LNCAP (cell line): ENCODE data around the gene CCNL1.

ENCODE experiments used
- TF ChIP-seq, protein P1 (sequence below): fragments of 450-650 bp; IDR thresholded peaks from 2 replicates; pipeline ENCODE4 v1.5.1; 2017; ENCODE audit warnings: mild to moderate bottlenecking

The CCNL1 gene

GRCh38 chr3:157115069-157116006 lies 44.6 kb downstream of the CCNL1 start:
- TF ChIP-seq, protein P1, sequence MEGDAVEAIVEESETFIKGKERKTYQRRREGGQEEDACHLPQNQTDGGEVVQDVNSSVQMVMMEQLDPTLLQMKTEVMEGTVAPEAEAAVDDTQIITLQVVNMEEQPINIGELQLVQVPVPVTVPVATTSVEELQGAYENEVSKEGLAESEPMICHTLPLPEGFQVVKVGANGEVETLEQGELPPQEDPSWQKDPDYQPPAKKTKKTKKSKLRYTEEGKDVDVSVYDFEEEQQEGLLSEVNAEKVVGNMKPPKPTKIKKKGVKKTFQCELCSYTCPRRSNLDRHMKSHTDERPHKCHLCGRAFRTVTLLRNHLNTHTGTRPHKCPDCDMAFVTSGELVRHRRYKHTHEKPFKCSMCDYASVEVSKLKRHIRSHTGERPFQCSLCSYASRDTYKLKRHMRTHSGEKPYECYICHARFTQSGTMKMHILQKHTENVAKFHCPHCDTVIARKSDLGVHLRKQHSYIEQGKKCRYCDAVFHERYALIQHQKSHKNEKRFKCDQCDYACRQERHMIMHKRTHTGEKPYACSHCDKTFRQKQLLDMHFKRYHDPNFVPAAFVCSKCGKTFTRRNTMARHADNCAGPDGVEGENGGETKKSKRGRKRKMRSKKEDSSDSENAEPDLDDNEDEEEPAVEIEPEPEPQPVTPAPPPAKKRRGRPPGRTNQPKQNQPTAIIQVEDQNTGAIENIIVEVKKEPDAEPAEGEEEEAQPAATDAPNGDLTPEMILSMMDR, result no peak

DNA sequence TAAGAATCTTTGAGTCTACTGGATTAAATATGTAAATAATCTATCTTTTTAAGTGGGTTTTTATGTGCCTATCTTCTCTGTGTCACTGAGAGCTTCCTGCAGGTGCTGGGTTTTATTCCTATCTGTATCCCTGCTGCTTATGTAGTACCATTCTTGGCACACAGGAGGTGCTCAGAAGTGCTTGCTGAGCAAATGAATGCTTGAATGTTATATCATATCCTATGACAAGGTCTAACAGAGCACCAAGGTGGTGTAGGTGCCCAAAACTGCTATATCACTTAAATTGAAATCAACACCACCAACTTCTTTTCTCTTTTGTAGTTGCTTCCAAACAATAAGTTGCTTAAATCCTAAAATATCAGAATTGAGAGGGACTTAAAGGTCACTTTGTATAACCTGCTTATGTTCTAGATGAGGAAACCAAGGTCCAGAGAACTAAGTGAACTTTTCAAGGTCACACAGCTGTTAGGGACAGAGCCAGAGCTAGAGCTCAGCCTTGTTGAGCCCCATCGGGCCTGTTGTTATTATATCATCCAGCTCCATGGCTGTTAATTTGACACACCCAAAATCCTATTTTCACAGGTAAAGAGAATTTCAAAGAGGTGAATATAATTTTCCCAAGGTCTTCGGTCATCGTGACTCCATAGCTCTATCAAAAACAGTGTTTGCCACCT lies 46.0 kb downstream of the CCNL1 start:
- TF ChIP-seq, protein P1, result no peak

DNA sequence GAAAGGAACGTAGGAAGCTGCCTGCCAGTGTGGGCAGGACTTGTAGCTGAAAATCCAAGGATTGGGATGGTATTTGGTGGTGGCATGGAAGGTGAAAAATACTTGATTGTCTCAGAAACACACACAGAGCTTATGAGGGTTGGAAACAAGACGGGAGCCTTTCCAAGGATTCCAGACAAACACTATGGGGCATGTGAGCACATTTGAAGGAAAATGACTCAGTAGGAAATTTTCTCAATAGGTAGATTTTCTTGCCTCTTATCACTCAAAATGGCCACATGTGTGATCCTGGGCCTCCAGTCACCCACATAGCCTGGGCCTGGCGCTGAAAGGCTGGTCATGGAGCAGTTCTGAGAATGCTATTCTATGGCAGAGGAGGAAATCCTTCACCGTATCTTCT lies 47.4 kb downstream of the CCNL1 start:
- TF ChIP-seq, protein P1, result no peak

DNA sequence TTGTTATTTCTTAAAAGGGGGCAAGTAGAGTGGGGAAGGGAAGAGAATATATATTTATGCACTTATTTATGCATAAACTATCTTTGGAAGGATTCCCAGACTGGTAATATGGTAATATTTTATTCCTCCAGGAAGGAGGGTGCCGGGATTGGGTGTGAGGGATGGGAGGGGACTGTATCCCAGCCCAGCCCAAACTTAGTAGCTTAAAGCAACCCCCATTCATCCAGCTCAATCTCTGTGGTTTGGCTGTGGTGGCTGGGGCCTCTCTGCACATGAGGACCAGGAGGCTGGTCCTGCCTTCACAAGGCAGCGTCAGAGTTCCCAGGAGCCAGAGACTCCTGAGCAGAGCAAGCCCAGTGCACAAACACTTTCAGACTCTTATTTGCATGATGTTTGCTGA lies 48.4 kb downstream of the CCNL1 start:
- TF ChIP-seq, protein P1, result no peak

DNA sequence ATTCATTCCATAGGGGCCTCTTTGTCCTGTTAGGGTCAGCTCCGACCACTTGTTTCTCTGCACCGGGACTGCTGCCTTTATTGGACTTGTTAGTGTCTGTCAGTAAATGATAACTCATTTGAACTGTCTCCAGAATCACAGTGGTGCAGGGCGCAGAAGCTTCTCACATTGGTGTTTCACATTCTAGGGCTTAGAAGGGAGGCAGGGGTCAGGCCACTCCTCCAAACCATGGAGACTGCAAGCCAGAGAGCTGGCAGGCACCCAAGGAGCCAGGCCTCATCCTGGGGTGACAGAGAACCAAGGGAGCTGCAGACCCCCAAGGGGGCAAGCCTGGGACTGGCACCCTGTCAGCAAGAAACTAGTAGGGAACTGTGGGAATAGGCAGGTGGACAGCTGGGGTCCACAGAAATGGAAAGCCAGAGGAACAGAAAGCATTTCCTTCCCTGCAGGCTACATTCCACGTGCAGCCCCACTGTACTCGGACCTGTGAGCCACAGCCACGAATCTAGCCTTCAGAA lies 49.1 kb downstream of the CCNL1 start:
- TF ChIP-seq, protein P1, result no peak

DNA sequence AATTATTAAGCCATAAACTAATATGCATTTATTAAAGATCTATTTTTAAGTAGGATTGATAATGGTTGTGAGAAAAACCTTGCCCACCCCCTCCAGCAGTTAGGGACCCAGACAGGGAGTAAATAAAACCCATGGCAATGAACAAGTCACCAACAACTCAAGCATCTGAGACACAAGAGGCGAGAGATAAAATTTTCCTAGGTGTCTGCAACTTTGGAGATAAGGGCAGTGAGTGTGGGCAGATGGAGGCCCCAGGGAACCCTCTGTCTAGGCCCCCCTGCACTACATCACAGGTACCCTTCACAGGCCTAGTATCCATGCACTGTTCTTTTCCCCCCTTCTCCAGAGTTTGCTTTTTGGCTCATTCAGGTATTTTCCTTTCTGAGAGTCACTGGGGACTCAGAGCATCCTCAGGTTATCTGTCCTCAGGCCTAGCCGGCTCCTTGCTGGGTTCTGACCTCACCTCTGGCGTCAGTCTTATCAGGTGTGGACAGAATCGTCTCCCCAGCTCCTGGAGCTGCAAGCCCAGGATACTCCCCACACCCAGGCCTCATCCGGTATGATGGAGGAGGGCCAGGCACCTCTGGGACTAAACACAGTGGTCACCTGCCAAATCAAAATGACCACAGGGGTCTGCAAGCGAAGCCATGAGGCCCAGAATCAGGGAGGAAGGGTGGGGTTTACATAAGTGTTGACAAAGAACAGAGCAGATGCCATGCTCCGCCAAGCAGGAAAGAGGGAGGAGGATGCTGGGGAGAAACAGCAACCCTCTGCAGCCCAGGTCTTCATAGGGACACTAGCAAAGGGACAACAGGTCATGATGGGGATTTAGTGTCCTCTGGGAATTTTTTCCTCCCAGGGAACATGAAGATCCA lies 50.4 kb downstream of the CCNL1 start:
- TF ChIP-seq, protein P1, result no peak

DNA sequence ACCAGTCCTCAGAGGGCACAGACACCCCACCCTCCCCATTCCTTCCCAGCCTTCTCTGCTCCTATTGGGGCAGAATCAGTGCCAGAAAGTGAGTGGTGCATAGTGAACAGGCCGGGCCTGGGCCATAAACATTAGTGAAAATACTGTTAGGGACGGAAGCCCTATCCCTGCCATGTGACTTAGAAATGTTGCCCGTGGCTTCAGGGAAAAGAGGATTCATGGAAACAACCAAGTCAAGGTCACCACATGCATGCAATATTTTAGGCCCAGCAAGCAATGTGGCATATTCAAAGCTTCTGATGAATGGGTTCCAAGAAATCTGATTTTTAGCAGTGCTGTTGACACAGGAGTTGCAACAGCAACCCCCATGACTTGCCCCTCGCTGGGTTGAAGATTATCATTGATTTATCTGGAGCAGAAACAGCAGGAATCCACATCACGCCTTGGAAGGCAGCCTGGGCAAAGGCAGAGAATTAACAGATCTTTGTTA lies 52.3 kb downstream of the CCNL1 start:
- TF ChIP-seq, protein P1, result no peak
